Vagina (tissue), 2 donors: ENCODE results near the gene CEACAM19. TPM values are rescaled to one million over a fixed set of nuclear protein-coding genes. Genes with fewer than 3 reads are reported as not detected.

Source experiments
- DNase-seq, 2 donors: peaks; one replicate each; pipeline ENCODE4 v3.0.0-alpha.2; 2017; ENCODE audit errors: extremely low spot score in 2 of 2
- H3K27ac ChIP-seq: fragments of 200-600 bp; sonication (generic); one replicate; pipeline ENCODE4 v1.5.1; 2019
- H3K27me3 ChIP-seq: fragments of 200-600 bp; sonication (generic); one replicate; pipeline ENCODE4 v1.5.1; 2019
- H3K36me3 ChIP-seq, 2 donors: fragments of 200-600 bp; sonication (generic); one replicate each; pipeline ENCODE4 v1.5.1; 2017 to 2019
- H3K4me1 ChIP-seq: fragments of 200-600 bp; sonication (generic); one replicate; pipeline ENCODE4 v1.5.1; 2019
- H3K4me3 ChIP-seq, 2 donors: fragments of 200-600 bp; sonication (generic); 1 replicate in 1 of 2; 2 replicates in 1 of 2; pipeline ENCODE4 v1.5.1; 2016 to 2019
- H3K9me3 ChIP-seq: fragments of 200-600 bp; sonication (generic); one replicate; pipeline ENCODE4 v1.5.1; 2019
- POLR2A ChIP-seq, 2 donors: fragments of 450-650 bp; IDR thresholded peaks; one replicate each; pipeline ENCODE4 v1.6.1; 2017; ENCODE audit warnings: antibody characterized with exemption in 2 of 2, mild to moderate bottlenecking in 2 of 2, moderate library complexity in 2 of 2
- POLR2AphosphoS5 ChIP-seq, 2 donors: sonication (generic); formaldehyde crosslinking; IDR thresholded peaks; one replicate each; pipeline ENCODE4 v1.9.0; 2017; ENCODE audit warnings: antibody characterized with exemption in 2 of 2, mild to moderate bottlenecking in 2 of 2, low read depth in 1 of 2; ENCODE audit not compliant: insufficient read depth in 1 of 2
- intact Hi-C: fragments of 100-400 bp; cut with DNase I; formaldehyde crosslinking; loops from one replicate; pipeline ENCODE4 v1.15.1; 2023
- total RNA-seq: library from RNA; depleted of rRNA; stranded (reverse); fragments of >200 nt; gene quantifications from one replicate; pipeline ENCODE4 v1.2.3, GENCODE V29; 2016
- TF ChIP-seq, protein P1 (sequence below), 3 experiments: fragments of 450-650 bp in 2 of 3; fragments of 200-600 bp in 1 of 3; sonication (generic) in 1 of 3; IDR thresholded peaks; one replicate each; pipeline ENCODE4 v1.5.1; 2017 to 2019; ENCODE audit warnings: antibody characterized with exemption in 3 of 3, mild to moderate bottlenecking in 2 of 3, moderate library complexity in 2 of 3

CEACAM19 gene
- total RNA-seq, 1 donor from 2014 or later: 7.1 TPM

DNA sequence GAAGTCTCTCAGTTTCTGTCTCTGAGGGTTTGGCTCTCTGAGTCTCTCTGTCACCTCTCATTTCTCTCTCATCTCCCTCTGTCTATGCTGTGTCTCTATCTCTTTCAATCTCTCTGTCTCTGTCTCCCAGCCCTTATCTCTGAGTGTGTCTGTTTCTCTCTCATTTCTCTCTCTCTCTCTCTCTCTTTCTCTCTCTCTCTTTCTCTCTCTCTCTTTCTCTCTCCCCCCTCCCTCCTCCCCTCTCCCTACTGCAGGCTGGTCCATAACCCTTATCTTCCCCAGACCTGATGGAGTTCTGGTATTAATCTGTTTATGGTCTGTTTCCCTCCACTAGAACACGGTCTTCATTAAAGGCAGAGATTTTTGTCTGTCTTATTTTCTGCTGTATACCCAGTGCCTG lies 28.9 kb upstream of the CEACAM19 start:
- TF ChIP-seq, protein P1, sequence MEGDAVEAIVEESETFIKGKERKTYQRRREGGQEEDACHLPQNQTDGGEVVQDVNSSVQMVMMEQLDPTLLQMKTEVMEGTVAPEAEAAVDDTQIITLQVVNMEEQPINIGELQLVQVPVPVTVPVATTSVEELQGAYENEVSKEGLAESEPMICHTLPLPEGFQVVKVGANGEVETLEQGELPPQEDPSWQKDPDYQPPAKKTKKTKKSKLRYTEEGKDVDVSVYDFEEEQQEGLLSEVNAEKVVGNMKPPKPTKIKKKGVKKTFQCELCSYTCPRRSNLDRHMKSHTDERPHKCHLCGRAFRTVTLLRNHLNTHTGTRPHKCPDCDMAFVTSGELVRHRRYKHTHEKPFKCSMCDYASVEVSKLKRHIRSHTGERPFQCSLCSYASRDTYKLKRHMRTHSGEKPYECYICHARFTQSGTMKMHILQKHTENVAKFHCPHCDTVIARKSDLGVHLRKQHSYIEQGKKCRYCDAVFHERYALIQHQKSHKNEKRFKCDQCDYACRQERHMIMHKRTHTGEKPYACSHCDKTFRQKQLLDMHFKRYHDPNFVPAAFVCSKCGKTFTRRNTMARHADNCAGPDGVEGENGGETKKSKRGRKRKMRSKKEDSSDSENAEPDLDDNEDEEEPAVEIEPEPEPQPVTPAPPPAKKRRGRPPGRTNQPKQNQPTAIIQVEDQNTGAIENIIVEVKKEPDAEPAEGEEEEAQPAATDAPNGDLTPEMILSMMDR (IDR thresholded peaks at IDR 0.05): no peak
- TF ChIP-seq POLR2AphosphoS5 (IDR thresholded peaks at IDR 0.05; ENCODE audit: insufficient read depth in 1 of 2, low read depth in 1 of 2): no peak
- no peak overlapping the region for H3K4me3 ChIP-seq
- no peaks in the 10 kb centered on the region for H3K36me3 ChIP-seq
- H3K27ac ChIP-seq: no peak overlapping the region
- H3K9me3 ChIP-seq: no peaks in the 10 kb centered on the region
- H3K27me3 ChIP-seq: no peaks in the 10 kb centered on the region
- intact Hi-C loops: no loop called here
- DNase-seq: no peak
- H3K4me1 ChIP-seq: peaks cover 14% of the 10 kb centered on the region

DNA sequence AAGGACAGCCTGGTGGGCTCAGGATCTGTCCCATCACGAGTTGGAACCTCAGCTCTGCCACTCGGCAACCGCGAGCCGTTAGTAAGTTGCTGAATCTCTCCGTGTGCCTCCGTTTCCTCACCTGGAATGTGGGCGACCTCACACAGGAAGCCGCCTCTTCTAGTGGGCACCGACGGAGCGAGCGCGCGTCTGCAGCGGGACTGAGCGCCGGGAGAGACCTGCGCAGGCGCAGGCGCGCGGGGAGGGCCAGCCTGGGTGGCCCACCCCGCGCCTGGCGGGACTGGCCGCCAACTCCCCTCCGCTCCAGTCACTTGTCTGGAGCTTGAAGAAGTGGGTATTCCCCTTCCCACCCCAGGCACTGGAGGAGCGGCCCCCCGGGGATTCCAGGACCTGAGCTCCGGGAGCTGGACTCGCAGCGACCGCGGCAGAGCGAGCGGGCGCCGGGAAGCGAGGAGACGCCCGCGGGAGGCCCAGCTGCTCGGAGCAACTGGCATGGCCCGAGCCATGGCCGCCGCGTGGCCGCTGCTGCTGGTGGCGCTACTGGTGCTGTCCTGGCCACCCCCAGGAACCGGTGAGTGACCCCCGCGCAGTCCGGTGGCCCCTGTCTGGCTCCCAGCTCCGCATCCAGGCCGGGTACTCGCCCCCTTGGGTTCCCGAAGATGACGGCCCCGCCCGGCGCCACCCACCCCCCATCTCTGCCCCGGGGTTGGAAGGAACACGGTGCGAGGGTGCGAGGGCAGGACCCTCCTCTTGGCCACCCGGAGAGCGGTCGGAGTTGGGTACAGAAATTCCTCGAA lies 27.5 kb upstream of the CEACAM19 start, which contains the start of gene PVR:
PVR (plus strand) TSS at position 306 of the 797 bp plus-strand sequence; CDS start at position 493, 187 bp downstream.
- intact Hi-C loops: no loop called here
- H3K27ac ChIP-seq: peak within 1 kb of the TSS; percentile 79
- TF ChIP-seq, protein P1 (IDR thresholded peaks at IDR 0.05): no peak
- TF ChIP-seq POLR2AphosphoS5 (IDR thresholded peaks at IDR 0.05; ENCODE audit: insufficient read depth in 1 of 2, low read depth in 1 of 2) (peak in 1 of 2 donors; percentile 80), POLR2A (IDR thresholded peaks at IDR 0.05) (peak in 1 of 2 donors; percentile 59)
- H3K9me3 ChIP-seq: no peaks in the 10 kb centered on the region
- H3K4me1 ChIP-seq: peaks cover 25% of the 10 kb centered on the region
- H3K4me3 ChIP-seq: peak within 1 kb of the TSS; percentile 76 to 87
- no peaks in the 10 kb centered on the region for H3K27me3 ChIP-seq
- DNase-seq: no peak
- peaks cover 0 to 4% of the 10 kb centered on the region in 2 donors for H3K36me3 ChIP-seq

DNA sequence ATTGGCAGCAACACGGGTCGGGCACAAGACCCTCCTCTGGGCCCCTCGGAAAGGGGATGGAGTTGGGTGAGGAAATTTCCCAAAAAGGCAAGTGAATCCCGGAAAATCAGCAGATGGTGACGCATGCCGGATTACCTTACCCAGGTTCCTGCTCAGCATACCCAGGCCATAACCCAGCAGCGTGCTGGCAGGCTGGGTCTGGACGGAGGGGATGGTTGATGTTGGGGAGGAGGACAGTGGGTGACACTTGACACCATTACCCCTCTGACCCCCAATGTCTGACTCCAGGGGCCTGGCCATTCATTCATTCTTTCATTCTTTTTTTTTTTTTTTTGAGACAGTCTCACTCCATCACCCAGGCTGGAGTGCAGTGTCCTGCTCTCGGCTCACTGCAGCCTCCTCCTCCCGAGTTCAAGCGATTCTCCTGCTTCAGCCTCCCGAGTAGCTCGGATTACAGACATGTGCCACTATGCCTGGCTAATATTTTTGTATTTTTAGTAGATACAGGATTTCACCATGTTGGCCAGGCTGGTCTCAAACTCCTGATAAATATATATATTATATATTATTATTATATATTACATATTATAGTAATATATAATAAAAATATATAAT lies 26.8 kb upstream of the CEACAM19 start:
- H3K9me3 ChIP-seq: no peaks in the 10 kb centered on the region
- peak overlapping the region; percentile 79 for H3K27ac ChIP-seq
- intact Hi-C loops: no loop called here
- H3K4me3 ChIP-seq: peak overlapping the region; percentile 76 to 87
- no peaks in the 10 kb centered on the region for H3K27me3 ChIP-seq
- H3K36me3 ChIP-seq: peaks cover 0 to 4% of the 10 kb centered on the region in 2 donors
- H3K4me1 ChIP-seq: peaks cover 25% of the 10 kb centered on the region
- DNase-seq: no peak
- TF ChIP-seq POLR2AphosphoS5 (IDR thresholded peaks at IDR 0.05; ENCODE audit: insufficient read depth in 1 of 2, low read depth in 1 of 2): peak in 1 of 2 donors; percentile 38
- no peak for TF ChIP-seq POLR2A (IDR thresholded peaks at IDR 0.05)

DNA sequence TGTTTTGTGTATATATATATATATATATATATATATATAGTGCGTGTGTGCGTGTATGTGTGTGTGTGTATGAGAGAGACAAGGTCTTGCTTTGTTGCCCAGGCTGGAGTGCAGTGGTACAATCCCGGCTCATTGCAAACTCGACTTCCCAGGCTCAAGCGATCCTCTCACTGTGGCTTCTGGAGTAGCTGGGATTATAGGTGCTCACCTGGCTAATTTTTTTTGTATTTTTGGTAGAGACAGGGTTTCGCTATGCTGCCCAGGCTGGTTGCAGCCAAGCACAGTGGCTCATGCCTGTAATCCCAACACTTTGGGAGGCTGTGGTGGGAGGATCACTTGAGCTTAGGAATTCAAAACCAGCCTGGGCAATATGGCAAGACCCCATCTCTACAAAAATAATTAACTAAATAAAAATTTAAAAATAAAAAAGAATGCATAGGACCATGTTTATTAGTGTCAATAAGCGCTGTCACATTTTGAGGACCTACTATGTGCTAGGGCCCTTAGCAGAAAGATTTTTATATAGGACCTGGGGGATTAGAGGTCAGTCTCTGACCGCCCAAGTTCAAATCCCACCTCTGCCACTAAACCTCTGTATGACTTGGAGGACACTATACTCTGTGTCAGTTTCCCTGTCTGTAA lies 25.8 kb upstream of the CEACAM19 start:
- Histone ChIP-seq H3K4me1 (peaks cover 25% of the 10 kb centered on the region), H3K27ac (no peak overlapping the region), H3K9me3 (no peaks in the 10 kb centered on the region), H3K4me3 (no peak overlapping the region), H3K36me3 (peaks cover 0 to 14% of the 10 kb centered on the region in 2 donors), H3K27me3 (no peaks in the 10 kb centered on the region)
- TF ChIP-seq, protein P1 (IDR thresholded peaks at IDR 0.05): no peak
- TF ChIP-seq POLR2A (IDR thresholded peaks at IDR 0.05): no peak
- no peak for TF ChIP-seq POLR2AphosphoS5 (IDR thresholded peaks at IDR 0.05; ENCODE audit: insufficient read depth in 1 of 2, low read depth in 1 of 2)
- no peak for DNase-seq
- intact Hi-C loops: no loop called here

DNA sequence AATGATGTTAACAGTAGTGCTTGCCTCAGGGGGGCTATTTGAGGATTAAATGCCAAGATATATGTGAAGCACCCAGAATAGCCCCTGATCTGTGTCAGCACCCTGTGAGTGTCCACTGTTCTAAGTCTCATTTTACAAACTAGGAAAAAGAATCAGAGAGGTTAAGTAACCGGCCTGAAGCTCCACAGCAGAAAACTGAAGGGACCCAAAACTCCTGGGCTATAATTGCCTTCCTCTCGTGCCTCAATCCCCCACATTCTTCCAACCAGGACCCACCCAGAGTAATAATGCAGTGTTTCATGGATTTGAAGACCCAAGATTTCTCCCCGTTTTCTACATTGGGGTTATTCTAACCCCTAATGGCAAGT lies 25.2 kb upstream of the CEACAM19 start:
- Histone ChIP-seq H3K4me3 (no peak overlapping the region), H3K27me3 (no peaks in the 10 kb centered on the region), H3K27ac (no peak overlapping the region), H3K36me3 (peaks cover 0 to 19% of the 10 kb centered on the region in 2 donors), H3K9me3 (no peaks in the 10 kb centered on the region), H3K4me1 (peaks cover 25% of the 10 kb centered on the region)
- intact Hi-C loops: no loop called here
- TF ChIP-seq, protein P1 (IDR thresholded peaks at IDR 0.05): no peak
- no peak for TF ChIP-seq POLR2A (IDR thresholded peaks at IDR 0.05)
- TF ChIP-seq POLR2AphosphoS5 (IDR thresholded peaks at IDR 0.05; ENCODE audit: insufficient read depth in 1 of 2, low read depth in 1 of 2): no peak
- no peak for DNase-seq
